GM12878 (cell line): ENCODE data around the gene AASDHPPT. TPM values are rescaled to one million over a fixed set of nuclear protein-coding genes. Genes with fewer than 3 reads are reported as not detected.

Source experiments
- ATAC-seq: fragments of 200-7000 bp; cut with Tn5 transposase; 3 replicates; pipeline ENCODE4 v1.9.1; 2020; ENCODE audit warnings: mild to moderate bottlenecking, moderate library complexity
- BruUV-seq: library from RNA; stranded (reverse); fragments of 400-500 nt; replicated peaks from 2 replicates; lab custom pipeline; 2021; lab: Mats Ljungman, UMichigan
- CTCF ChIA-PET: fragments of 300-600 bp; sonication (Branson Sonifier 250); formaldehyde crosslinking; extraction: SDS; loops from one replicate; lab custom pipeline; 2021; ENCODE audit warnings: inconsistent platforms; lab: Yijun Ruan, JAX
- POLR2A ChIA-PET: fragments of 350-600 bp; formaldehyde crosslinking; extraction: SDS; loops from one replicate; lab custom pipeline; 2021; ENCODE audit warnings: inconsistent platforms; lab: Charles Lee
- RAD21 ChIA-PET: fragments of 300-600 bp; sonication (Branson Sonifier 250); formaldehyde crosslinking; loops from one replicate; lab custom pipeline; 2023; ENCODE audit warnings: antibody characterized with exemption; ENCODE audit not compliant: unreplicated experiment; lab: Charles Lee
- SMC1A ChIA-PET: fragments of 300-600 bp; sonication (Branson Sonifier 250); formaldehyde crosslinking; loops from one replicate; lab custom pipeline; 2023; ENCODE audit not compliant: unreplicated experiment, uncharacterized antibody; lab: Charles Lee
- DNase-seq: peaks from one replicate; pipeline ENCODE4 v3.0.0-alpha.2; 2011; ENCODE audit warnings: low read depth, low spot score
- FAIRE-seq: peaks from 3 replicates; lab custom pipeline; 2011; peaks lifted over from hg19 to GRCh38; lab: Jason Lieb, UNC
- H2AFZ ChIP-seq: 2 replicates; pipeline ENCODE4 v1.6.0; 2011; ENCODE audit warnings: low read depth, low read length, control low read depth; ENCODE audit not compliant: control insufficient read depth
- H3K27ac ChIP-seq: 2 replicates; pipeline ENCODE4 v1.5.1; 2011; ENCODE audit warnings: control low read depth; ENCODE audit not compliant: control insufficient read depth, insufficient read depth
- H3K27me3 ChIP-seq, 2 experiments: replicated peaks in 1 of 2; 2 replicates each; pipeline versions ENCODE4 v1.6.0 to v1.6.1; 2011; ENCODE audit warnings: low read length in 1 of 2; ENCODE audit not compliant: control insufficient read depth in 2 of 2, insufficient read depth in 2 of 2
- H3K36me3 ChIP-seq, 2 experiments: 2 replicates each; pipeline ENCODE4 v1.5.1; 2011; ENCODE audit warnings: low read length in 1 of 2; ENCODE audit not compliant: control insufficient read depth in 2 of 2, insufficient read depth in 2 of 2
- H3K4me1 ChIP-seq: 2 replicates; pipeline ENCODE4 v1.6.1; 2011; ENCODE audit warnings: mild to moderate bottlenecking, low read length, moderate library complexity, mixed read lengths; ENCODE audit not compliant: control insufficient read depth, insufficient read depth
- H3K4me2 ChIP-seq: 2 replicates; pipeline ENCODE4 v1.6.0; 2011; ENCODE audit warnings: control low read depth; ENCODE audit not compliant: control insufficient read depth, insufficient read depth
- H3K4me3 ChIP-seq: fragments of 200-600 bp; sonication (generic); 2 replicates; pipeline ENCODE4 v1.5.1; 2016
- H3K79me2 ChIP-seq: 2 replicates; pipeline ENCODE4 v1.6.0; 2011; ENCODE audit warnings: low read length; ENCODE audit not compliant: control insufficient read depth, insufficient read depth
- H3K9ac ChIP-seq: 2 replicates; pipeline ENCODE4 v1.8.0; 2011; ENCODE audit warnings: low read length, control low read depth, mixed read lengths; ENCODE audit not compliant: control insufficient read depth, insufficient read depth
- H3K9me3 ChIP-seq: replicated peaks from 3 replicates; pipeline ENCODE4 v1.5.1; 2011; ENCODE audit warnings: mild to moderate bottlenecking, low read length; ENCODE audit not compliant: control insufficient read depth, insufficient read depth
- H4K20me1 ChIP-seq: 2 replicates; pipeline ENCODE4 v1.6.0; 2011; ENCODE audit not compliant: control insufficient read depth, insufficient read depth
- CREB1 ChIP-seq: IDR thresholded peaks from 2 replicates; pipeline ENCODE4 v1.6.1; 2012; ENCODE audit warnings: low read depth, mild to moderate bottlenecking, inconsistent platforms
- EGR1 ChIP-seq, 2 experiments: IDR thresholded peaks; 1 replicate in 1 of 2; 2 replicates in 1 of 2; pipeline ENCODE4 v1.6.1; 2011 to 2012; ENCODE audit warnings: low read depth in 2 of 2, low read length in 2 of 2, borderline replicate concordance in 1 of 2, mild to moderate bottlenecking in 1 of 2, moderate library complexity in 1 of 2
- HSF1 ChIP-seq: fragments of 150-350 bp; IDR thresholded peaks from 2 replicates; pipeline ENCODE4 v1.6.1; 2014; ENCODE audit warnings: mild to moderate bottlenecking, low read depth, low read length
- IKZF1 ChIP-seq: fragments of 450-650 bp; conservative IDR thresholded peaks from 2 replicates; pipeline ENCODE4 v1.6.1; 2017; ENCODE audit warnings: antibody characterized with exemption, mild to moderate bottlenecking
- SREBF2 ChIP-seq: IDR thresholded peaks from 2 replicates; pipeline ENCODE4 v1.6.1; 2012; ENCODE audit warnings: mild to moderate bottlenecking, low read length
- TARDBP ChIP-seq: IDR thresholded peaks from 2 replicates; pipeline ENCODE4 v1.6.1; 2016; ENCODE audit warnings: borderline replicate concordance
- ZZZ3 ChIP-seq: IDR thresholded peaks from 2 replicates; pipeline ENCODE4 v1.6.1; 2011; ENCODE audit warnings: low read depth; ENCODE audit not compliant: control insufficient read depth, insufficient read length
- WGBS: methylation state at CpG from one replicate; pipeline ENCODE4 v1.1.6; 2016; ENCODE audit warnings: low lambda C conversion rate; ENCODE audit not compliant: insufficient replicate concordance, insufficient coverage; ENCODE audit errors: missing lambda C conversion rate; 5-methylcytosine and 5-hydroxymethylcytosine counted together
- in situ Hi-C: fragments of 300-500 bp; cut with MboI; formaldehyde crosslinking; loops from 9 replicates; pipeline ENCODE4 v1.14.3; 2018; ENCODE audit warnings: mixed read lengths
- intact Hi-C: fragments of 100-400 bp; cut with micrococcal nuclease; formaldehyde crosslinking; loops from one replicate; pipeline ENCODE4 v1.14.2; 2022; ENCODE audit not compliant: unreplicated experiment
- polyA plus RNA-seq, 11 experiments: library from polyadenylated mRNA; depleted of rRNA in 4 of 11; unstranded in 6 of 11; stranded (reverse) in 5 of 11; fragments of >200 nt; fragmentation: Nextera tagmentation in 4 of 11; fragmentation: Illumina TruSeq in 1 of 11; extraction: Ambion mirVana in 4 of 11; extraction: Trizol in 1 of 11; gene quantifications; 1 replicate in 1 of 11; 2 replicates in 10 of 11; pipeline versions ENCODE4 v1.2.1 to v1.2.3, GENCODE V29; 2011 to 2016; ENCODE audit warnings: inconsistent platforms in 2 of 11, missing spikeins in 2 of 11, low read depth in 1 of 11
- total RNA-seq, 4 experiments: library from RNA; depleted of rRNA in 3 of 4; stranded (reverse); fragments of >200 nt in 3 of 4; fragmentation: Illumina TruSeq in 1 of 4; extraction: Trizol in 1 of 4; gene quantifications; 2 replicates each; pipeline versions ENCODE4 v1.2.1 to v1.2.3, GENCODE V29; 2013 to 2021
- TF ChIP-seq, protein P1 (sequence below): fragments of 450-650 bp; IDR thresholded peaks from 2 replicates; pipeline ENCODE4 v1.6.1; 2017; ENCODE audit warnings: low read depth, mild to moderate bottlenecking, moderate library complexity
- TF ChIP-seq, protein P2 (sequence below): fragments of 450-650 bp; IDR thresholded peaks from 2 replicates; pipeline ENCODE4 v1.6.1; 2016; ENCODE audit warnings: mild to moderate bottlenecking
- TF ChIP-seq, protein P3 (sequence below): IDR thresholded peaks from 2 replicates; pipeline ENCODE4 v1.6.1; 2012; ENCODE audit warnings: low read depth, low read length, improper control_type of control experiment

AASDHPPT gene
- total and polyA plus RNA-seq, 10 of the 15 experiments (the other 5 are each of a cell fraction or from before 2014, with no cell fraction given) = 37.3 to 92.6 (median 50.5) TPM

- 11% methylated on average over 19 of the region's 19 CpGs for WGBS
- ChIA-PET CTCF (interaction anchor here (0.6 to 4.7 kb wide), 9 partner anchors 10 to 155 kb away, joined by 3 to 72 read pairs (median 3); no protein-coding TSS in a partner anchor), SMC1A (interaction anchor here (0.9 to 4.7 kb wide), 8 partner anchors 11 to 57 kb away, joined by 3 to 31 read pairs (median 4); no protein-coding TSS in a partner anchor), POLR2A (interaction anchor here (0.8 to 1.4 kb wide), 5 partner anchors 11 to 54 kb away, joined by 3 to 8 read pairs (median 4); partner anchors contain the start of gene MSANTD4), RAD21 (interaction anchor here (1.0 to 1.4 kb wide), 5 partner anchors 9 to 61 kb away, joined by 3 to 6 read pairs (median 5); no protein-coding TSS in a partner anchor)
- Histone ChIP-seq H3K79me2 (peaks cover 38% of the 10 kb centered on the region), H4K20me1 (no peaks in the 10 kb centered on the region), H3K9me3 (no peaks in the 10 kb centered on the region), H2AFZ (peak overlapping the region; percentile 100), H3K36me3 (peaks cover 0 to 2% of the 10 kb centered on the region in 2 experiments; a peak in 1 of 4 replicates), H3K27ac (peak overlapping the region; percentile 71), H3K4me2 (peak overlapping the region; percentile 93), H3K4me1 (peaks cover 8% of the 10 kb centered on the region), H3K27me3 (no peaks in the 10 kb centered on the region), H3K9ac (peak overlapping the region; percentile 44), H3K4me3 (peak overlapping the region; percentile 85)
- ATAC-seq = no peak
- in situ Hi-C loops (no loop called here), intact Hi-C loops (loop anchor here (2.0 to 5.0 kb wide), 2 partner anchors 54 to 966 kb away; partner anchors contain the start of gene MSANTD4)
- BruUV-seq = no TSS peak
- DNase-seq = no peak
- TF ChIP-seq TARDBP (0 out of 2 replicates have a peak, but pooled peaks have one; percentile 6), ZZZ3 (no peak), IKZF1 (0 out of 2 replicates have a peak, but pooled peaks have one; percentile 26), SREBF2 (no peak), EGR1 (IDR thresholded peaks at IDR 0.05; ENCODE audit: borderline replicate concordance in 1 of 2, low read depth in 2 of 2, low read length in 2 of 2) (no peak), CREB1 (no peak), HSF1 (no peak)
- TF ChIP-seq, protein P1, sequence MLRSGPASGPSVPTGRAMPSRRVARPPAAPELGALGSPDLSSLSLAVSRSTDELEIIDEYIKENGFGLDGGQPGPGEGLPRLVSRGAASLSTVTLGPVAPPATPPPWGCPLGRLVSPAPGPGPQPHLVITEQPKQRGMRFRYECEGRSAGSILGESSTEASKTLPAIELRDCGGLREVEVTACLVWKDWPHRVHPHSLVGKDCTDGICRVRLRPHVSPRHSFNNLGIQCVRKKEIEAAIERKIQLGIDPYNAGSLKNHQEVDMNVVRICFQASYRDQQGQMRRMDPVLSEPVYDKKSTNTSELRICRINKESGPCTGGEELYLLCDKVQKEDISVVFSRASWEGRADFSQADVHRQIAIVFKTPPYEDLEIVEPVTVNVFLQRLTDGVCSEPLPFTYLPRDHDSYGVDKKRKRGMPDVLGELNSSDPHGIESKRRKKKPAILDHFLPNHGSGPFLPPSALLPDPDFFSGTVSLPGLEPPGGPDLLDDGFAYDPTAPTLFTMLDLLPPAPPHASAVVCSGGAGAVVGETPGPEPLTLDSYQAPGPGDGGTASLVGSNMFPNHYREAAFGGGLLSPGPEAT = no peak
- TF ChIP-seq, protein P2, sequence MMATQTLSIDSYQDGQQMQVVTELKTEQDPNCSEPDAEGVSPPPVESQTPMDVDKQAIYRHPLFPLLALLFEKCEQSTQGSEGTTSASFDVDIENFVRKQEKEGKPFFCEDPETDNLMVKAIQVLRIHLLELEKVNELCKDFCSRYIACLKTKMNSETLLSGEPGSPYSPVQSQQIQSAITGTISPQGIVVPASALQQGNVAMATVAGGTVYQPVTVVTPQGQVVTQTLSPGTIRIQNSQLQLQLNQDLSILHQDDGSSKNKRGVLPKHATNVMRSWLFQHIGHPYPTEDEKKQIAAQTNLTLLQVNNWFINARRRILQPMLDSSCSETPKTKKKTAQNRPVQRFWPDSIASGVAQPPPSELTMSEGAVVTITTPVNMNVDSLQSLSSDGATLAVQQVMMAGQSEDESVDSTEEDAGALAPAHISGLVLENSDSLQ = no peak
- TF ChIP-seq, protein P3, sequence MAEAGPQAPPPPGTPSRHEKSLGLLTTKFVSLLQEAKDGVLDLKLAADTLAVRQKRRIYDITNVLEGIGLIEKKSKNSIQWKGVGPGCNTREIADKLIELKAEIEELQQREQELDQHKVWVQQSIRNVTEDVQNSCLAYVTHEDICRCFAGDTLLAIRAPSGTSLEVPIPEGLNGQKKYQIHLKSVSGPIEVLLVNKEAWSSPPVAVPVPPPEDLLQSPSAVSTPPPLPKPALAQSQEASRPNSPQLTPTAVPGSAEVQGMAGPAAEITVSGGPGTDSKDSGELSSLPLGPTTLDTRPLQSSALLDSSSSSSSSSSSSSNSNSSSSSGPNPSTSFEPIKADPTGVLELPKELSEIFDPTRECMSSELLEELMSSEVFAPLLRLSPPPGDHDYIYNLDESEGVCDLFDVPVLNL = no peak
- FAIRE-seq = peak; percentile 13
Measured at GRCh38 chr11:106076171-106076918, 1.1 kb upstream of the AASDHPPT start.
